ENCODE measurements around the gene LETM1.

DNA sequence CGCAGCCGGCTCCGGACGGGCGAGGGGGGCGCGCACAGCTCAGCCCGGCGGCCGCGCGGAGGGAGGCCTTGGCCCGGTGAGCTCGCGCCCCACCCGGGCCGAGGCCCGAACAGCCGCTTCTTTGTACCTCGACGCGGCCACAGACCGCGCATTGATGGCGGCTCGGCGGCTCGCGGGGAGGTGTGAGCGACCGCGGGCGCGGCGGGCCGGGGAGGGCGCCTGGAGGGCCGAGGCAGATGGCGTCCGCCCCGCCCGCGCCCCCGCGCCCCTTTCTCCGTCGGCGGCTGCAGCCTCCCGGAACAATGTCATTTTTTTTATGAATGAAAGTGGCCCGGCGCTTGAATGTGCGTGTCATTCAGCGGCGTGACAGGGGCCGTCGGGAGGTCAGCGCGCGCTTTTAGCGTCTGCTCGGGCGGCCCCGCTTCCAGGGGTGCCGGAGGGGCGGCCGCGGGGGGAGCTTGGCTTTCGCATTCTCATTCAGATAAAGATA lies 61.1 kb downstream of the LETM1 start:
- TF ChIP-seq TCF12 (IDR thresholded peaks at IDR 0.05; ENCODE audit: low read depth, low read length) (no peak), KDM1A (IDR thresholded peaks at IDR 0.05; ENCODE audit: borderline replicate concordance, low read length) (no peak)
